Astrocyte (in vitro differentiated cells and primary cell): ENCODE results near the gene USH1C. TPM values are rescaled to one million over a fixed set of nuclear protein-coding genes. Genes with fewer than 3 reads are reported as not detected.

Experiments used
- DNase-seq: peaks from one replicate; pipeline ENCODE4 v3.0.0-alpha.2; 2010; ENCODE audit warnings: low read depth
- FAIRE-seq: peaks from 2 replicates; lab custom pipeline; 2011; peaks lifted over from hg19 to GRCh38; lab: Jason Lieb, UNC
- H2AFZ ChIP-seq: 2 replicates; pipeline ENCODE4 v1.6.0; 2012; ENCODE audit warnings: low read depth, low read length, inconsistent platforms
- H3K27ac ChIP-seq: 2 replicates; pipeline ENCODE4 v1.5.1; 2011; ENCODE audit warnings: low read depth, low read length, inconsistent platforms
- H3K27me3 ChIP-seq: 2 replicates; pipeline ENCODE4 v1.6.0; 2011; ENCODE audit warnings: low read length, inconsistent platforms; ENCODE audit not compliant: insufficient read depth
- H3K36me3 ChIP-seq: 2 replicates; pipeline ENCODE4 v1.5.1; 2011; ENCODE audit warnings: low read length, inconsistent platforms; ENCODE audit not compliant: insufficient read depth
- H3K4me1 ChIP-seq: 2 replicates; pipeline ENCODE4 v1.5.1; 2011; ENCODE audit warnings: low read length, inconsistent platforms; ENCODE audit not compliant: insufficient read depth
- H3K4me2 ChIP-seq: 2 replicates; pipeline ENCODE4 v1.6.0; 2012; ENCODE audit warnings: low read length, inconsistent platforms
- H3K4me3 ChIP-seq: 2 replicates; pipeline ENCODE4 v1.5.1; 2011; ENCODE audit warnings: low read depth, mild to moderate bottlenecking, low read length, inconsistent platforms; ENCODE audit not compliant: insufficient read depth
- H3K79me2 ChIP-seq: 2 replicates; pipeline ENCODE4 v1.6.0; 2012; ENCODE audit warnings: mild to moderate bottlenecking, low read length, inconsistent platforms; ENCODE audit not compliant: insufficient read depth
- H3K9ac ChIP-seq: 2 replicates; pipeline ENCODE4 v1.6.0; 2012; ENCODE audit warnings: mild to moderate bottlenecking, low read length, inconsistent platforms
- H3K9me3 ChIP-seq: 2 replicates; pipeline ENCODE4 v1.5.1; 2012; ENCODE audit warnings: low read depth, mild to moderate bottlenecking, low read length, inconsistent platforms; ENCODE audit not compliant: insufficient read depth
- H4K20me1 ChIP-seq: 2 replicates; pipeline ENCODE4 v1.6.0; 2012; ENCODE audit warnings: low read length, inconsistent platforms; ENCODE audit not compliant: insufficient read depth
- H3K27ac Mint-ChIP-seq: one replicate; pipeline ENCODE4 v1.8.0; 2021; ENCODE audit warnings: mild to moderate bottlenecking, mixed read lengths; ENCODE audit not compliant: unreplicated experiment
- H3K27me3 Mint-ChIP-seq: one replicate; pipeline ENCODE4 v1.8.0; 2021; ENCODE audit warnings: low read depth, mixed read lengths; ENCODE audit not compliant: unreplicated experiment
- H3K36me3 Mint-ChIP-seq: one replicate; pipeline ENCODE4 v1.8.0; 2021; ENCODE audit warnings: low read depth, mixed read lengths; ENCODE audit not compliant: unreplicated experiment
- H3K4me1 Mint-ChIP-seq: one replicate; pipeline ENCODE4 v1.8.0; 2021; ENCODE audit warnings: low read depth, mixed read lengths; ENCODE audit not compliant: unreplicated experiment
- H3K4me3 Mint-ChIP-seq: one replicate; pipeline ENCODE4 v1.8.0; 2021; ENCODE audit warnings: mild to moderate bottlenecking, moderate library complexity, mixed read lengths; ENCODE audit not compliant: unreplicated experiment
- H3K9me3 Mint-ChIP-seq: one replicate; pipeline ENCODE4 v1.8.0; 2021; ENCODE audit warnings: mild to moderate bottlenecking, mixed read lengths; ENCODE audit not compliant: unreplicated experiment
- EZH2 ChIP-seq: IDR thresholded peaks from 2 replicates; pipeline ENCODE4 v1.6.1; 2012; ENCODE audit warnings: mild to moderate bottlenecking, low read length, inconsistent platforms; ENCODE audit not compliant: insufficient read depth
- total RNA-seq: library from RNA; stranded (reverse); gene quantifications from 2 replicates; pipeline ENCODE4 v1.2.1, GENCODE V29; 2021
- TF ChIP-seq, protein P1 (sequence below): IDR thresholded peaks from 2 replicates; pipeline ENCODE4 v1.5.1; 2011; ENCODE audit warnings: low read depth, mild to moderate bottlenecking, inconsistent platforms, low read length, moderate library complexity; ENCODE audit not compliant: insufficient read depth

Gene USH1C
- total RNA-seq, 1 donor from 2014 or later = not detected

DNA sequence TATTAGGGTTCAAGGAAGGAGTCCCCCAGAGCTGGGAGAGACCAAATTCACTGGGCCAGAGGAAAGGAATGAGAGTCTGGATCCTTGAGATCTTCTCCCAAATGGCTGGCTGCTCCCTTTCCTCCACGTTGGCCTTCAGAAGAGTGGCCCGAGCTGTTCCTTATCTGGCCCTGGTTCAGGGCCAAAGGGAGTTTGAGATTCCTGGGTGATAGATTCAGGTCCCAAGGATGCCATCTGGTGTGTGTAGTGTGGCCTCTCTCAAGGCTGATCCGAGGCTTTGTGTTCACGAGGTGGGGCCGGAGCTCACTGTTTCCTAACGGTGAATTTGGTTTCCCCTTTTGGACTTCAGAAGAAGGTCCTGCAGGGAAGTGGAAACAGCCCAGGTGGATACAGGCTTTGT lies 50.2 kb downstream of the USH1C start:
- Mint-ChIP-seq H3K27me3 (peaks cover 67% of the 10 kb centered on the region), H3K4me1 (no peaks in the 10 kb centered on the region), H3K4me3 (no peak overlapping the region), H3K27ac (no peak overlapping the region), H3K9me3 (peaks cover 5% of the 10 kb centered on the region), H3K36me3 (peaks cover 3% of the 10 kb centered on the region)
- FAIRE-seq = no peak
- no peak overlapping the region for H3K27ac ChIP-seq
- no peak for DNase-seq
- no peaks in the 10 kb centered on the region for H3K79me2 ChIP-seq
- H3K9ac ChIP-seq = no peak overlapping the region
- H4K20me1 ChIP-seq = no peaks in the 10 kb centered on the region
- H3K4me3 ChIP-seq = no peak overlapping the region
- H2AFZ ChIP-seq = no peak overlapping the region
- peaks cover 3% of the 10 kb centered on the region for H3K27me3 ChIP-seq
- TF ChIP-seq, protein P1, sequence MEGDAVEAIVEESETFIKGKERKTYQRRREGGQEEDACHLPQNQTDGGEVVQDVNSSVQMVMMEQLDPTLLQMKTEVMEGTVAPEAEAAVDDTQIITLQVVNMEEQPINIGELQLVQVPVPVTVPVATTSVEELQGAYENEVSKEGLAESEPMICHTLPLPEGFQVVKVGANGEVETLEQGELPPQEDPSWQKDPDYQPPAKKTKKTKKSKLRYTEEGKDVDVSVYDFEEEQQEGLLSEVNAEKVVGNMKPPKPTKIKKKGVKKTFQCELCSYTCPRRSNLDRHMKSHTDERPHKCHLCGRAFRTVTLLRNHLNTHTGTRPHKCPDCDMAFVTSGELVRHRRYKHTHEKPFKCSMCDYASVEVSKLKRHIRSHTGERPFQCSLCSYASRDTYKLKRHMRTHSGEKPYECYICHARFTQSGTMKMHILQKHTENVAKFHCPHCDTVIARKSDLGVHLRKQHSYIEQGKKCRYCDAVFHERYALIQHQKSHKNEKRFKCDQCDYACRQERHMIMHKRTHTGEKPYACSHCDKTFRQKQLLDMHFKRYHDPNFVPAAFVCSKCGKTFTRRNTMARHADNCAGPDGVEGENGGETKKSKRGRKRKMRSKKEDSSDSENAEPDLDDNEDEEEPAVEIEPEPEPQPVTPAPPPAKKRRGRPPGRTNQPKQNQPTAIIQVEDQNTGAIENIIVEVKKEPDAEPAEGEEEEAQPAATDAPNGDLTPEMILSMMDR = no peak
- TF ChIP-seq EZH2 = no peak
- H3K9me3 ChIP-seq = no peaks in the 10 kb centered on the region
- H3K4me2 ChIP-seq = no peak overlapping the region
- no peaks in the 10 kb centered on the region for H3K4me1 ChIP-seq
- H3K36me3 ChIP-seq = no peaks in the 10 kb centered on the region

DNA sequence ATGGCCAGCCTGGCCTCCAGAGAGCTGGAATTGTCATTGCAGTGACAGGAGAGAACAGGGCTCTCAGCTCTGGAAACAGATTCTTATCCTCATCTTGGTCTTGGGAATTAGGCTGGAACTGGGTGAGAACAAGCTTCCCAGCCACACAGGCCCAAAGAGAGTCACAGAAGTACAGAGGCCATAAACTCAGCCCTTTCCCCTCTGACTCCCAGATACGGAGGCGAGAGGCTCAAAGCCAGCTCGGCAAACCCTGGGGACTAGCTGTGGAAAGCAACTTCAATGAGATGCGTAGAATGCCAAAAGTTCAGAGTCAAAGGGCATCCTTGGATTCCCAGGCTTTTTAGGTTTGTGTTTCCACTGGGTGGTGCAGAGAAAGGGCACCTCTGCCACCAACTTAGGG lies 53.3 kb downstream of the USH1C start:
- H3K4me3 Mint-ChIP-seq = no peak overlapping the region
- H3K27ac Mint-ChIP-seq = no peak overlapping the region
- H3K79me2 ChIP-seq = no peaks in the 10 kb centered on the region
- H2AFZ ChIP-seq = no peak overlapping the region
- no peak overlapping the region for H3K4me2 ChIP-seq
- H3K36me3 ChIP-seq = no peaks in the 10 kb centered on the region
- peaks cover 2% of the 10 kb centered on the region for H3K9me3 Mint-ChIP-seq
- H3K9ac ChIP-seq = no peak overlapping the region
- H3K36me3 Mint-ChIP-seq = no peaks in the 10 kb centered on the region
- H3K4me3 ChIP-seq = no peak overlapping the region
- no peaks in the 10 kb centered on the region for H4K20me1 ChIP-seq
- peaks cover 48% of the 10 kb centered on the region for H3K27me3 Mint-ChIP-seq
- FAIRE-seq (no peak), DNase-seq (no peak)
- H3K4me1 Mint-ChIP-seq = no peaks in the 10 kb centered on the region
- no peaks in the 10 kb centered on the region for H3K9me3 ChIP-seq
- H3K27ac ChIP-seq = no peak overlapping the region
- TF ChIP-seq EZH2 = no peak
- TF ChIP-seq, protein P1 = no peak
- no peaks in the 10 kb centered on the region for H3K4me1 ChIP-seq
- no peaks in the 10 kb centered on the region for H3K27me3 ChIP-seq

DNA sequence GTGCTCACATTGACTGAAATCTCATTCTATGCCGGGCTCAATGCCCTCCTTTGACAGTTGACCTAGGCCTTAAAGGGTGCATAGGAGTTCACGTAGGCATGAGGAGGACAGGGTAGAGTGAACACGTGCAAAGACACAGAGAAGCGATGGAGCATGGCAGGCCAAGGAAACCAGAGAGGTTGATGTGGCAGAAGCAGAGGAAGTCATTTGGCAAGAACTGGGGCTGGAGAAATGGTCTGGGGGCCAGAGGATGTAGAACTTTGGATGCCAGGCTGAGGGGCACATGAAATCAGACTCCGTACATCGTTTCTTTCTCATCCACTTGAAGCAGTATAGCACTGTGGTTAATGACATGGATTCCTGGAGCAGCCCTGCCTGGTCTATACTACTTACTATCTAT lies 54.0 kb downstream of the USH1C start:
- FAIRE-seq = no peak
- DNase-seq = no peak
- no peak overlapping the region for H3K4me2 ChIP-seq
- H3K9me3 ChIP-seq = no peaks in the 10 kb centered on the region
- TF ChIP-seq, protein P1 = no peak
- no peak for TF ChIP-seq EZH2
- no peaks in the 10 kb centered on the region for H4K20me1 ChIP-seq
- H3K36me3 ChIP-seq = no peaks in the 10 kb centered on the region
- H3K27me3 ChIP-seq = no peaks in the 10 kb centered on the region
- H3K9me3 Mint-ChIP-seq = peaks cover 2% of the 10 kb centered on the region
- no peak overlapping the region for H3K4me3 ChIP-seq
- H3K4me3 Mint-ChIP-seq = no peak overlapping the region
- H2AFZ ChIP-seq = no peak overlapping the region
- H3K27me3 Mint-ChIP-seq = peaks cover 45% of the 10 kb centered on the region
- H3K27ac Mint-ChIP-seq = no peak overlapping the region
- H3K4me1 Mint-ChIP-seq = no peaks in the 10 kb centered on the region
- no peaks in the 10 kb centered on the region for H3K4me1 ChIP-seq
- no peak overlapping the region for H3K9ac ChIP-seq
- no peak overlapping the region for H3K27ac ChIP-seq
- no peaks in the 10 kb centered on the region for H3K79me2 ChIP-seq
- H3K36me3 Mint-ChIP-seq = no peaks in the 10 kb centered on the region
